ENCODE measurements around the gene UBE2B. TPM values are rescaled to one million over a fixed set of nuclear protein-coding genes. Genes with fewer than 3 reads are reported as not detected.

UBE2B gene
- polyA plus RNA-seq, 1 of the 3 experiments (the other 2 are of a cell fraction), result 24.3 TPM

GRCh38 chr5:134355681-134356080, 15.7 kb upstream of the UBE2B start:
- WGBS (ENCODE audit: low lambda C conversion rate), result 95% methylated on average over 5 of the region's 5 CpGs
- H3K27ac ChIP-seq (ENCODE audit: low read depth in 2 of 2, low read length in 1 of 2), result no peak overlapping the region
- CTCF ChIA-PET, result no interaction called here
- H3K4me1 ChIP-seq (ENCODE audit: control insufficient read depth in 1 of 2, insufficient read depth in 2 of 2, low read depth in 1 of 2, low read length in 1 of 2), result no peaks in the 10 kb centered on the region
- DNase-seq, result no peak
- no peak overlapping the region for H3K4me3 ChIP-seq (ENCODE audit: low read depth in 2 of 2, low read length in 1 of 2)
- H3F3A ChIP-seq (replicated peaks; ENCODE audit: insufficient read depth), result no peaks in the 10 kb centered on the region
- no peaks in the 10 kb centered on the region for H3K9me2 ChIP-seq
- no peaks in the 10 kb centered on the region for H4K20me1 ChIP-seq (ENCODE audit: insufficient read depth)
- POLR2A ChIA-PET, result no interaction called here
- H3K4me2 ChIP-seq, result no peak overlapping the region
- peaks cover 0 to 6% of the 10 kb centered on the region in 2 experiments for H3K36me3 ChIP-seq (replicated peaks in 1 of 2; ENCODE audit: control insufficient read depth in 1 of 2, insufficient read depth in 2 of 2, low read length in 1 of 2)
- no peak overlapping the region for H2AFZ ChIP-seq (ENCODE audit: low read depth)
- H3K79me2 ChIP-seq (ENCODE audit: insufficient read depth), result peaks cover 12% of the 10 kb centered on the region; the same call in 1 of the 2 replicates
- no peaks in the 10 kb centered on the region for H3K9me3 ChIP-seq
- H3K27me3 ChIP-seq (ENCODE audit: insufficient read depth), result no peaks in the 10 kb centered on the region
- no peak overlapping the region for H3K9ac ChIP-seq
- TF ChIP-seq MXI1 (IDR thresholded peaks at IDR 0.05; ENCODE audit: low read depth, low read length) (no peak), USF1 (IDR thresholded peaks at IDR 0.05; ENCODE audit: borderline replicate concordance, low read depth) (no peak), SMC3 (IDR thresholded peaks at IDR 0.05; ENCODE audit: low read depth, low read length) (no peak), MEF2A (IDR thresholded peaks at IDR 0.05; ENCODE audit: borderline replicate concordance, low read depth) (no peak), EP300 (IDR thresholded peaks at IDR 0.05; ENCODE audit: borderline replicate concordance in 1 of 2, low read depth in 1 of 2, low read length in 1 of 2) (no peak), NFIC (IDR thresholded peaks at IDR 0.05; ENCODE audit: borderline replicate concordance) (no peak), SIN3A (IDR thresholded peaks at IDR 0.05; ENCODE audit: borderline replicate concordance, low read depth, low read length) (no peak), YY1 (IDR thresholded peaks at IDR 0.05; ENCODE audit: low read depth) (no peak), REST (IDR thresholded peaks at IDR 0.05; ENCODE audit: low read depth, low read length) (no peak), TCF12 (IDR thresholded peaks at IDR 0.05) (no peak), RFX5 (IDR thresholded peaks at IDR 0.05; ENCODE audit: low read length) (no peak), IRF3 (IDR thresholded peaks at IDR 0.05; ENCODE audit: low read depth, low read length) (no peak), ZBTB33 (IDR thresholded peaks at IDR 0.05; ENCODE audit: borderline replicate concordance, low read depth) (no peak), FOSL2 (IDR thresholded peaks at IDR 0.05; ENCODE audit: borderline replicate concordance, low read depth) (no peak)
